HUDEP-2 (cell line): ENCODE measurements around the gene DNAJB2.
"Not testable (repeated sequence)": the region's sequence is repeated elsewhere in the genome, so short reads cannot be mapped to it uniquely, and the experiment has no call there.

Source experiments
- DNase-seq, 76 experiments: peaks; one replicate each; lab custom pipeline; 2025; ENCODE audit not compliant: unreplicated experiment in 76 of 76; lab: John Stamatoyannopoulos, UW

The DNAJB2 gene

GRCh38 chr2:219297766-219298456 lies 18.7 kb downstream of the DNAJB2 start:
- DNase-seq: peak in 1 of 76 experiments; percentile 3

- peak in 71 of 76 experiments; percentile 11 to 90 (median 70) for DNase-seq
Measured at GRCh38 chr2:219298759-219299371, 19.7 kb downstream of the DNAJB2 start.

- DNase-seq: no peak
Measured at GRCh38 chr2:219299372-219299760, 20.2 kb downstream of the DNAJB2 start.

GRCh38 chr2:219300022-219300421 lies 20.9 kb downstream of the DNAJB2 start:
- no peak for DNase-seq

- no peak for DNase-seq
Measured at GRCh38 chr2:219302412-219302968, 23.3 kb downstream of the DNAJB2 start.

GRCh38 chr2:219304223-219304622 lies 25.1 kb downstream of the DNAJB2 start:
- no peak for DNase-seq

GRCh38 chr2:219306047-219306446 lies 26.9 kb downstream of the DNAJB2 start:
- DNase-seq: no peak

GRCh38 chr2:219308142-219309101 lies 29.3 kb downstream of the DNAJB2 start:
- peak in 63 of 76 experiments; percentile 2 to 77 (median 41) for DNase-seq

- DNase-seq: no peak
Measured at GRCh38 chr2:219309278-219309677, 30.1 kb downstream of the DNAJB2 start, which contains the start of gene PTPRN. Gene PTPRN (minus strand): TSS chr2:219309401. CDS start chr2:219309332, 69 bp downstream.

GRCh38 chr2:219312683-219313263 lies 33.6 kb downstream of the DNAJB2 start:
- DNase-seq: not testable (repeated sequence)

GRCh38 chr2:219314804-219315468 lies 35.8 kb downstream of the DNAJB2 start:
- no peak for DNase-seq

GRCh38 chr2:219323434-219323833 lies 44.3 kb downstream of the DNAJB2 start:
- no peak for DNase-seq

- DNase-seq: no peak
Measured at GRCh38 chr2:219325136-219325535, 46.0 kb downstream of the DNAJB2 start.

- no peak for DNase-seq
Measured at GRCh38 chr2:219325657-219326315, 46.6 kb downstream of the DNAJB2 start.

- no peak for DNase-seq
Measured at GRCh38 chr2:219327719-219328118, 48.6 kb downstream of the DNAJB2 start.

GRCh38 chr2:219331560-219332213 lies 52.5 kb downstream of the DNAJB2 start:
- DNase-seq: peak in 29 of 76 experiments; percentile 1 to 42 (median 11)

GRCh38 chr2:219332542-219332941 lies 53.4 kb downstream of the DNAJB2 start, which contains the start of gene RESP18:
Gene RESP18 (minus strand): TSS chr2:219332744.
- no peak for DNase-seq

GRCh38 chr2:219334076-219334475 lies 54.9 kb downstream of the DNAJB2 start:
- DNase-seq: no peak

- DNase-seq: no peak
Measured at GRCh38 chr2:219335373-219335786, 56.2 kb downstream of the DNAJB2 start.
